NCI-H1048 (cell line): Measurements from ENCODE around the gene TMPRSS11A.

ENCODE experiments used
- DNase-seq: peaks from one replicate; lab custom pipeline; 2025; lab: John Stamatoyannopoulos, UW

The TMPRSS11A gene

DNA sequence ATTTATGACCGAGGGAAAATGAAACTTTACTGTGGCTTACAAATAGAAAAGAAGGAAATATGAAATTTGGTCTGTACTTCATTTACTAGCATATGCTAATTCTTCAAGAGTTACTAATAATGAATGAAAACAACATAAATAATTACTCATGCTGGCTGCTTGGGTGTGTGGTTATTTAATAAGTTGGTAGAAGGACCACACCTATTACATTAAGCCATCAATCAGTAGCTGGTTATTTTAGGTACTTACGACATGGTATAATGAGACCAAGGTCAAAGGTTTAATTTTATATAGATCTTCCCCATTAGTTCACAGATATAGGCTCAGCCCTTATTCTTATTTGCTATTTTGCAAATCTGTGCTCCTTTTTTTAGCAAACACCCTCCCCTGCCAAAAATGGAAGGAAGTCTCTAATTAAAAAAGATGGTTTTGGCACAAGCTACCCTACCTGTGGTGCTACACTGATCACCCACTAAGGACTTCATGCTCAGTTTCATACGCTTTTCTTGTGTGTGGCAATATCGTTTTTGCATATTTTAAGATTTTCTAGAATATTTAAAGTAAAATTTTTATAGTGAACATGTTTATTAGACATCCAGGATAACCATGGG lies 93.6 kb downstream of the TMPRSS11A start:
- no peak for DNase-seq

DNA sequence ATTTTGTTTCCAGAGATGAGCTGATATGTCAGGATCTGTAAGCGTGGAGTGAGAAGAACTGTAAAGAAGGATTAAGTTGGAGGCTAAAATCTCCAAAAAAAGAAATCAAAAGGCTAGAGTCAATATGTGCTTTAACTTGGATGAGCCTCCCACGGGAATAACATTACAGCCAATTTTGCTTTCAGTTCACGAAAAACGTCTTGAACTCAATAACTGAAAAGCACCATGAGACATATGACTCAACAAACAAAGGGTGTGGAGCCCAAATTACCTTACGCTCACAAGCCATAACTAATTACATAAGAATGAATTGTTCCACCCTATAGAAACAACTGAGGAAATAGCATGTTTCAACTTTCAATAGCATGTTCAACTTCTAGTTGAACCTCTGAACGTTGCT lies 101.8 kb downstream of the TMPRSS11A start:
- DNase-seq: no peak
